ENCODE measurements around the gene SLC38A5.
"Not testable (repeated sequence)": the region's sequence is repeated elsewhere in the genome, so short reads cannot be mapped to it uniquely, and the experiment has no call there.

SLC38A5 gene
- long read RNA-seq, transcript SLC38A5-210 (16 exons, 2,659 nt): major isoform, 138 of 241 reads
- long read RNA-seq, partial matches to known transcripts: 6 of 241 reads
- long read RNA-seq, other reads (novel, unspliced or antisense): 96 of 241 reads

- no peaks in the 10 kb centered on the region for H3K27me3 ChIP-seq (ENCODE audit: insufficient read depth, poor library complexity, severe bottlenecking)
- DNase-seq (ENCODE audit: low read depth in 1 of 2, low spot score in 1 of 2): no peak
- H3K4me3 ChIP-seq (replicated peaks; ENCODE audit: insufficient read depth, low read length): peak within 1 kb of the TSS; percentile 67
- H3K27ac ChIP-seq (replicated peaks): peak within 1 kb of the TSS; percentile 79
- no peak for TF ChIP-seq SPI1 (IDR thresholded peaks at IDR 0.05; ENCODE audit: borderline replicate concordance, low read depth)
- TF ChIP-seq, protein P1, sequence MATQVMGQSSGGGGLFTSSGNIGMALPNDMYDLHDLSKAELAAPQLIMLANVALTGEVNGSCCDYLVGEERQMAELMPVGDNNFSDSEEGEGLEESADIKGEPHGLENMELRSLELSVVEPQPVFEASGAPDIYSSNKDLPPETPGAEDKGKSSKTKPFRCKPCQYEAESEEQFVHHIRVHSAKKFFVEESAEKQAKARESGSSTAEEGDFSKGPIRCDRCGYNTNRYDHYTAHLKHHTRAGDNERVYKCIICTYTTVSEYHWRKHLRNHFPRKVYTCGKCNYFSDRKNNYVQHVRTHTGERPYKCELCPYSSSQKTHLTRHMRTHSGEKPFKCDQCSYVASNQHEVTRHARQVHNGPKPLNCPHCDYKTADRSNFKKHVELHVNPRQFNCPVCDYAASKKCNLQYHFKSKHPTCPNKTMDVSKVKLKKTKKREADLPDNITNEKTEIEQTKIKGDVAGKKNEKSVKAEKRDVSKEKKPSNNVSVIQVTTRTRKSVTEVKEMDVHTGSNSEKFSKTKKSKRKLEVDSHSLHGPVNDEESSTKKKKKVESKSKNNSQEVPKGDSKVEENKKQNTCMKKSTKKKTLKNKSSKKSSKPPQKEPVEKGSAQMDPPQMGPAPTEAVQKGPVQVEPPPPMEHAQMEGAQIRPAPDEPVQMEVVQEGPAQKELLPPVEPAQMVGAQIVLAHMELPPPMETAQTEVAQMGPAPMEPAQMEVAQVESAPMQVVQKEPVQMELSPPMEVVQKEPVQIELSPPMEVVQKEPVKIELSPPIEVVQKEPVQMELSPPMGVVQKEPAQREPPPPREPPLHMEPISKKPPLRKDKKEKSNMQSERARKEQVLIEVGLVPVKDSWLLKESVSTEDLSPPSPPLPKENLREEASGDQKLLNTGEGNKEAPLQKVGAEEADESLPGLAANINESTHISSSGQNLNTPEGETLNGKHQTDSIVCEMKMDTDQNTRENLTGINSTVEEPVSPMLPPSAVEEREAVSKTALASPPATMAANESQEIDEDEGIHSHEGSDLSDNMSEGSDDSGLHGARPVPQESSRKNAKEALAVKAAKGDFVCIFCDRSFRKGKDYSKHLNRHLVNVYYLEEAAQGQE (IDR thresholded peaks at IDR 0.05; ENCODE audit: insufficient replicate concordance, low read depth): no peak
These were observed at the start of gene SLC38A5 for GRCh38 chrX:48470110-48470832. Gene SLC38A5 (minus strand): TSS chrX:48470260. CDS start chrX:48467924, 2,336 bp downstream.

GRCh38 chrX:48519481-48519880 lies 49.4 kb upstream of the SLC38A5 start:
- peak overlapping the region; percentile 52 for H3K27ac ChIP-seq (replicated peaks)
- peak in 1 of 2 experiments; percentile 53 for DNase-seq (ENCODE audit: low read depth in 1 of 2, low spot score in 1 of 2)
- H3K4me3 ChIP-seq (replicated peaks; ENCODE audit: insufficient read depth, low read length); H3K27me3 ChIP-seq (ENCODE audit: insufficient read depth, poor library complexity, severe bottlenecking): not testable (repeated sequence)

DNA sequence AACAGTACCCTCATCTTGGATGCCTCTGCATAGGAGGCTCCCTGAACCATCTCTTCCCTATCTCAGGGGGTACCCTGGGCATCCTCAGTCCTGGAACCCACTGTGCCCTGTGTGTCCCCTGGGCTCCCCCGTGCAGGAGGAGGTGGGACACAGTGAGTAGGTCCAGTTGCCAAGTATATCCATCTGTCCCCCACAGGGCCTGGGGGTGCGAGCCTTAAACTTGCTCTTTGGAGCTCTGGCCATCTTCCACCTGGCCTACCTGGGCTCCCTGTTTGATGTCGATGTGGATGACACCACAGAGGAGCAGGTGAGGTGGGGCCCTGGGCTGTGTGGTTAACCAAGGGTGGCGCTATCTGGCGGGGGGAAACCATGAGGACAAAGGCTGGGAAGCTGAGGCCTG lies 46.9 kb upstream of the SLC38A5 start:
- no peak overlapping the region for H3K27ac ChIP-seq (replicated peaks)
- TF ChIP-seq GABPA (IDR thresholded peaks at IDR 0.05; ENCODE audit: low read depth): no peak
- TF ChIP-seq, protein P1 (IDR thresholded peaks at IDR 0.05; ENCODE audit: insufficient replicate concordance, low read depth): no peak
- no peak for TF ChIP-seq POLR2AphosphoS5 (IDR thresholded peaks at IDR 0.05; ENCODE audit: low read depth)
- TF ChIP-seq, protein P2, sequence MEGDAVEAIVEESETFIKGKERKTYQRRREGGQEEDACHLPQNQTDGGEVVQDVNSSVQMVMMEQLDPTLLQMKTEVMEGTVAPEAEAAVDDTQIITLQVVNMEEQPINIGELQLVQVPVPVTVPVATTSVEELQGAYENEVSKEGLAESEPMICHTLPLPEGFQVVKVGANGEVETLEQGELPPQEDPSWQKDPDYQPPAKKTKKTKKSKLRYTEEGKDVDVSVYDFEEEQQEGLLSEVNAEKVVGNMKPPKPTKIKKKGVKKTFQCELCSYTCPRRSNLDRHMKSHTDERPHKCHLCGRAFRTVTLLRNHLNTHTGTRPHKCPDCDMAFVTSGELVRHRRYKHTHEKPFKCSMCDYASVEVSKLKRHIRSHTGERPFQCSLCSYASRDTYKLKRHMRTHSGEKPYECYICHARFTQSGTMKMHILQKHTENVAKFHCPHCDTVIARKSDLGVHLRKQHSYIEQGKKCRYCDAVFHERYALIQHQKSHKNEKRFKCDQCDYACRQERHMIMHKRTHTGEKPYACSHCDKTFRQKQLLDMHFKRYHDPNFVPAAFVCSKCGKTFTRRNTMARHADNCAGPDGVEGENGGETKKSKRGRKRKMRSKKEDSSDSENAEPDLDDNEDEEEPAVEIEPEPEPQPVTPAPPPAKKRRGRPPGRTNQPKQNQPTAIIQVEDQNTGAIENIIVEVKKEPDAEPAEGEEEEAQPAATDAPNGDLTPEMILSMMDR (IDR thresholded peaks at IDR 0.05; ENCODE audit: insufficient read depth, low read length): no peak
- no peak for TF ChIP-seq SPI1 (IDR thresholded peaks at IDR 0.05; ENCODE audit: borderline replicate concordance, low read depth)
- no peak overlapping the region for H3K4me3 ChIP-seq (replicated peaks; ENCODE audit: insufficient read depth, low read length)
- no peaks in the 10 kb centered on the region for H3K27me3 ChIP-seq (ENCODE audit: insufficient read depth, poor library complexity, severe bottlenecking)
- no peak for DNase-seq (ENCODE audit: low read depth in 1 of 2, low spot score in 1 of 2)

- TF ChIP-seq, protein P2 (IDR thresholded peaks at IDR 0.05; ENCODE audit: insufficient read depth, low read length): no peak
- no peaks in the 10 kb centered on the region for H3K27me3 ChIP-seq (ENCODE audit: insufficient read depth, poor library complexity, severe bottlenecking)
- no peak overlapping the region for H3K27ac ChIP-seq (replicated peaks)
- no peak overlapping the region for H3K4me3 ChIP-seq (replicated peaks; ENCODE audit: insufficient read depth, low read length)
- DNase-seq (ENCODE audit: low read depth in 1 of 2, low spot score in 1 of 2): no peak
These were observed 46.2 kb upstream of the SLC38A5 start for GRCh38 chrX:48516285-48516684.

DNA sequence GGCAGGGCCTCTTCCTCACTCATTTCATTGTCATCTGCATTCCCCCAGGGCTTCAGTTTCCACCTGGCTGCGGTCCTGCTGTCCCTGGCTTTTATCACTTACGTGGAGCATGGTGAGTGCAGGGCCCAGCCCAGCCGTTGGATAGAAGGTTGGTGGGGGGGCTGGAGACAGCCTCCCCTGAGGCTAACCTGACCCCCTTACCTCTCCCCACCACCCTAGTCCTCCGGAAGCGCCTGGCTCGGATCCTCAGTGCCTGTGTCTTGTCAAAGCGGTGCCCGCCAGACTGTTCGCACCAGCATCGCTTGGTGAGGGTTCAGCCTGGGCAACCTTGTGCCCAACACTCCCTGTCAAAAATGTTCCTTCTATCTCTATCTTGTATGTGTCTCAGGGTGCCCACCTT lies 45.8 kb upstream of the SLC38A5 start:
- TF ChIP-seq GABPA (IDR thresholded peaks at IDR 0.05; ENCODE audit: low read depth) (no peak), POLR2AphosphoS5 (IDR thresholded peaks at IDR 0.05; ENCODE audit: low read depth) (no peak), SPI1 (IDR thresholded peaks at IDR 0.05; ENCODE audit: borderline replicate concordance, low read depth) (no peak)
- TF ChIP-seq, protein P2 (IDR thresholded peaks at IDR 0.05; ENCODE audit: insufficient read depth, low read length): no peak
- TF ChIP-seq, protein P1 (IDR thresholded peaks at IDR 0.05; ENCODE audit: insufficient replicate concordance, low read depth): no peak
- no peaks in the 10 kb centered on the region for H3K27me3 ChIP-seq (ENCODE audit: insufficient read depth, poor library complexity, severe bottlenecking)
- DNase-seq (ENCODE audit: low read depth in 1 of 2, low spot score in 1 of 2): no peak
- H3K4me3 ChIP-seq (replicated peaks; ENCODE audit: insufficient read depth, low read length): no peak overlapping the region
- no peak overlapping the region for H3K27ac ChIP-seq (replicated peaks)
